Astrocyte of the cerebellum (primary cell): ENCODE measurements around the gene TRPV6.

Source experiments
- DNase-seq: peaks from one replicate; pipeline ENCODE4 v3.0.0-alpha.2; 2011; ENCODE audit warnings: low read depth
- H3K4me3 ChIP-seq: 2 replicates; pipeline ENCODE4 v1.5.1; 2011; ENCODE audit warnings: mild to moderate bottlenecking, low read depth, low read length, moderate library complexity
- in situ Hi-C: cut with HindIII; loops from 2 replicates; pipeline ENCODE4 v1.10.0; 2017; ENCODE audit warnings: low sequenced_read_pairs
- TF ChIP-seq, protein P1 (sequence below): IDR thresholded peaks from 2 replicates; pipeline ENCODE4 v1.5.1; 2012; ENCODE audit warnings: low read length, low read depth, moderate library complexity, mild to moderate bottlenecking; ENCODE audit errors: missing control alignments

The TRPV6 gene

GRCh38 chr7:142887282-142888015, 1.9 kb upstream of the TRPV6 start:
- DNase-seq: no peak
- in situ Hi-C loops: no loop called here
- TF ChIP-seq, protein P1, sequence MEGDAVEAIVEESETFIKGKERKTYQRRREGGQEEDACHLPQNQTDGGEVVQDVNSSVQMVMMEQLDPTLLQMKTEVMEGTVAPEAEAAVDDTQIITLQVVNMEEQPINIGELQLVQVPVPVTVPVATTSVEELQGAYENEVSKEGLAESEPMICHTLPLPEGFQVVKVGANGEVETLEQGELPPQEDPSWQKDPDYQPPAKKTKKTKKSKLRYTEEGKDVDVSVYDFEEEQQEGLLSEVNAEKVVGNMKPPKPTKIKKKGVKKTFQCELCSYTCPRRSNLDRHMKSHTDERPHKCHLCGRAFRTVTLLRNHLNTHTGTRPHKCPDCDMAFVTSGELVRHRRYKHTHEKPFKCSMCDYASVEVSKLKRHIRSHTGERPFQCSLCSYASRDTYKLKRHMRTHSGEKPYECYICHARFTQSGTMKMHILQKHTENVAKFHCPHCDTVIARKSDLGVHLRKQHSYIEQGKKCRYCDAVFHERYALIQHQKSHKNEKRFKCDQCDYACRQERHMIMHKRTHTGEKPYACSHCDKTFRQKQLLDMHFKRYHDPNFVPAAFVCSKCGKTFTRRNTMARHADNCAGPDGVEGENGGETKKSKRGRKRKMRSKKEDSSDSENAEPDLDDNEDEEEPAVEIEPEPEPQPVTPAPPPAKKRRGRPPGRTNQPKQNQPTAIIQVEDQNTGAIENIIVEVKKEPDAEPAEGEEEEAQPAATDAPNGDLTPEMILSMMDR: no peak
- H3K4me3 ChIP-seq: no peak overlapping the region

GRCh38 chr7:142886866-142887265, 1.3 kb upstream of the TRPV6 start:
- no peak for DNase-seq
- TF ChIP-seq, protein P1: no peak
- no peak overlapping the region for H3K4me3 ChIP-seq
- in situ Hi-C loops: no loop called here

DNA sequence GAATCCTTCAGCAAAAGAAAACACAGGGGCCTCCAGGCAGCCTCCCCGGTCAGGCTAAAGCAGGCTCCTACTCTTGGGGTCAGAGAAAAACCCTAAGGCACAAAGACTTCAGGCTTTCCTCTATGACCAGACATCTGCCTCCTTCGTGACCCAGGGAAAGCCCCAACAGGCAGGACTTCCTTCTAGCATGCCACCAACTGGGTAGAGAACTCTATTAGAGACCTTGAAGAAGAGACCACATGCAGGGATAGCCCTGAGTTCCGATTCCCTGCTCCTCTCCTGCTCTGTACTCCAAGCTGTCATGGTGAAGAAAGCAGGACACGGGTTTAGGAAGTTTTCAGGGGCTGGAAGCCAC, 1.3 kb downstream of the TRPV6 start:
- H3K4me3 ChIP-seq: no peak overlapping the region
- TF ChIP-seq, protein P1: no peak
- in situ Hi-C loops: no loop called here
- DNase-seq: no peak

GRCh38 chr7:142883571-142884285, 1.8 kb downstream of the TRPV6 start:
- H3K4me3 ChIP-seq: no peak overlapping the region
- DNase-seq: no peak
- TF ChIP-seq, protein P1: no peak
- in situ Hi-C loops: no loop called here

DNA sequence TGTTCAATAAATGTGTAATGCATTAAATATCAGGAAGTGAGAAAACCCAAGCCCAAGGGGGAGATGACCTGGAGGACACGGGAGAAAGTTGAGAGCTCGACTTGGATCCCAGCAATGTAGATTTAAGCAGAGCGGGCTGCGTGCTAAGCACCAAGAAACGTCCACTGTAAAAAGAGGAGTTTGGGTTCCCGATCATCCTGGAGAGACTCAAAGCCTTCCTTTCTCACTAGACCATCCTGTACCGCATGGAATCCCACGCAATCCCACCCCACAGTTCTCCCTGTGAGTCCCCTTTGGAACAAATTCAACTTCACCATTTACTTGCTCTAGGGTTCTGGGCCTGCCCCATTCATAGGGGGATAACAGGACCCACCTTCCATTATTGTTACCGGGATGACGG, 2.4 kb downstream of the TRPV6 start:
- no peak overlapping the region for H3K4me3 ChIP-seq
- in situ Hi-C loops: no loop called here
- TF ChIP-seq, protein P1: no peak
- no peak for DNase-seq

DNA sequence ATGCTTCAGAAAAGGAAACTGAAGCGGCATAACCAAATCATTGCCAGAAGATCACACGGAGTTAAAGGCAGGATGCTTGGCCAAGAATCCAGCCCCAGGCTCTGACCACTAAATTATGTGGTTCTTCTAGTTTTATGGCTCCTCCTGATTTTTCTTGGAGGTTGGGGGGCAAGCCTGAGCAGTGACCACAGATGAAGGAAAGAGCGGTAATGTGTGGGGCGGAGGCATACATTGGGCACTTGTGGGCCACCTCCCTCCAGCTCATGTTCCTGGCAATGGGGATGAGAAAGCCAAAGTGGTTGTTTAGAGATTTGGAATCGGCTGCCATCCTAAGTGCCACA, 3.2 kb downstream of the TRPV6 start:
- no peak for DNase-seq
- in situ Hi-C loops: no loop called here
- TF ChIP-seq, protein P1: no peak
- H3K4me3 ChIP-seq: no peak overlapping the region
